A549 treated with GW870086 at 1 μM for 4 hours (cell line): ENCODE measurements around the gene ZFYVE1. TPM values are rescaled to one million over a fixed set of nuclear protein-coding genes. Genes with fewer than 3 reads are reported as not detected.

Source experiments
- total RNA-seq: library from RNA; stranded (reverse); fragments of 200-300 nt; extraction: Qiagen RNA extraction; gene quantifications from 5 replicates; pipeline ENCODE4 v1.2.3, GENCODE V29; 2022; ENCODE audit warnings: low read depth

The ZFYVE1 gene, protein sequence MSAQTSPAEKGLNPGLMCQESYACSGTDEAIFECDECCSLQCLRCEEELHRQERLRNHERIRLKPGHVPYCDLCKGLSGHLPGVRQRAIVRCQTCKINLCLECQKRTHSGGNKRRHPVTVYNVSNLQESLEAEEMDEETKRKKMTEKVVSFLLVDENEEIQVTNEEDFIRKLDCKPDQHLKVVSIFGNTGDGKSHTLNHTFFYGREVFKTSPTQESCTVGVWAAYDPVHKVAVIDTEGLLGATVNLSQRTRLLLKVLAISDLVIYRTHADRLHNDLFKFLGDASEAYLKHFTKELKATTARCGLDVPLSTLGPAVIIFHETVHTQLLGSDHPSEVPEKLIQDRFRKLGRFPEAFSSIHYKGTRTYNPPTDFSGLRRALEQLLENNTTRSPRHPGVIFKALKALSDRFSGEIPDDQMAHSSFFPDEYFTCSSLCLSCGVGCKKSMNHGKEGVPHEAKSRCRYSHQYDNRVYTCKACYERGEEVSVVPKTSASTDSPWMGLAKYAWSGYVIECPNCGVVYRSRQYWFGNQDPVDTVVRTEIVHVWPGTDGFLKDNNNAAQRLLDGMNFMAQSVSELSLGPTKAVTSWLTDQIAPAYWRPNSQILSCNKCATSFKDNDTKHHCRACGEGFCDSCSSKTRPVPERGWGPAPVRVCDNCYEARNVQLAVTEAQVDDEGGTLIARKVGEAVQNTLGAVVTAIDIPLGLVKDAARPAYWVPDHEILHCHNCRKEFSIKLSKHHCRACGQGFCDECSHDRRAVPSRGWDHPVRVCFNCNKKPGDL
- 8.6 to 9.7 TPM (median 8.8 TPM) in 5 replicates for total RNA-seq

DNA sequence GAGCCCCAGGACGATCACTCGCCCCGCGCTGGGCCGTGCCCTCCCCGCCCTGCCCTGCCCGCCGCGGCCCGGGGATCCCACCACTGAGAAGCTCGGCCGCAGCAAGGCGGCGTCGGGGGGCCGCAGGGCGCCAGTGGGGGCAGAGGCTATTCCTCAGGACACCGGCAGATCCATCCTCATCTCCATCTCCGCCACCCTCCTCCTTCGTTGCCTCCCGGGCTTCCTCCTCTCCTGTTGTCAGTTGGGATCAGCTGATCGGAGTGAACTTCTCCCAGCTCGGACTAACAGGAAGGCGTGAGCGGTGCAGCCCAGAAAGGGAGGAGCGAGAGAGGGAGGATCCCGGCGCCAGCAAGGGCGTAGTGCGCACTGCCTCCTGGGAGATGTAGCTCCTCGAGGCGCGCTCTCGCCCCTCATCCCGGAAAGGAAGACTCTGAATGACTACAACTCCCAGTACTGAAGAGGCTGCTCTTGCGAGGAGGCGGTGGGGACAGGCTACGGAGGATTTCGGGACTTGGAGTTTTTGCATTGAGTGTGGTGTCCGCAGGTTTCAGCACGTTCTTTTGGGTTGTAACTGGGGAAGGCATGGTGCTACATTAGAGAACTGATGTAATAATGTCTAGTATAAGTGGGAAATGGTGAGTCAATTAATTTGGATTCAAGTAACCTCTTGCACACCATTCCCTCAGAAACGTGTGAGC, at the start of gene ZFYVE1:
Gene ZFYVE1 (minus strand): TSS at position 262 of the 698 bp plus-strand sequence. CDS start 2,598 bp downstream, outside the sequence.

DNA sequence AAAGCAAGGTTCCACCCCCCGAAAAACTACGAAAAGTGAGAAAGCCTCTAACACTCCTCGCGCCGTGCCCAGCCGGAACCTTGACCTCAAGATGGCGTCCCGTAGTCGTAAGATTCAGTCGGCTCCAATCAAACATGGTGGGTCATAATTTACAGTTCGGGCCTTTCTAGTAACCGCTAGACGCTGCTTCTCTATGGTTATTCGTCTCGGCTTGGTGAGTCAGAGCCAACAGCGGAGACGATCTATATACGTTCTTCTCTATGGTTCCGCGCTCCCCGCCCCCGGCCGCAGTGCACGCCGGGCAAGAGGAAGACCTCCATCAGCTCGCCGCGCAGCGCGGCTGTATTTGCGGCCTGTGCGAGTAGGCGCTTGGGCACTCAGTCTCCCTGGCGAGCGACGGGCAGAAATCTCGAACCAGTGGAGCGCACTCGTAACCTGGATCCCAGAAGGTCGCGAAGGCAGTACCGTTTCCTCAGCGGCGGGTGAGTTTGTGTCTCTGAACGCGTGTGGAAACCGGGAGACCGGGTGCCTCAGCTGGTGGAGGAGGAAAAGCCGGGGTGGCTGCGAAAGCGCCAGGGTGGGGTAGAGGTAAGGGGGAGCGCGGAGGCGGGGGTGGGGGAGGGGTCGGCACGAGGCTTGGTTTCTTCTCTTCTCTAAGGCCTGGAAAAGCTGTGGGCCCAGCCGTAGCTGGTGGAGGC, 31.5 kb upstream of the ZFYVE1 start, which contains the start of gene RBM25:
Gene RBM25 (plus strand): TSS at position 311 of the 698 bp plus-strand sequence. CDS start 13,108 bp downstream, outside the sequence.

DNA sequence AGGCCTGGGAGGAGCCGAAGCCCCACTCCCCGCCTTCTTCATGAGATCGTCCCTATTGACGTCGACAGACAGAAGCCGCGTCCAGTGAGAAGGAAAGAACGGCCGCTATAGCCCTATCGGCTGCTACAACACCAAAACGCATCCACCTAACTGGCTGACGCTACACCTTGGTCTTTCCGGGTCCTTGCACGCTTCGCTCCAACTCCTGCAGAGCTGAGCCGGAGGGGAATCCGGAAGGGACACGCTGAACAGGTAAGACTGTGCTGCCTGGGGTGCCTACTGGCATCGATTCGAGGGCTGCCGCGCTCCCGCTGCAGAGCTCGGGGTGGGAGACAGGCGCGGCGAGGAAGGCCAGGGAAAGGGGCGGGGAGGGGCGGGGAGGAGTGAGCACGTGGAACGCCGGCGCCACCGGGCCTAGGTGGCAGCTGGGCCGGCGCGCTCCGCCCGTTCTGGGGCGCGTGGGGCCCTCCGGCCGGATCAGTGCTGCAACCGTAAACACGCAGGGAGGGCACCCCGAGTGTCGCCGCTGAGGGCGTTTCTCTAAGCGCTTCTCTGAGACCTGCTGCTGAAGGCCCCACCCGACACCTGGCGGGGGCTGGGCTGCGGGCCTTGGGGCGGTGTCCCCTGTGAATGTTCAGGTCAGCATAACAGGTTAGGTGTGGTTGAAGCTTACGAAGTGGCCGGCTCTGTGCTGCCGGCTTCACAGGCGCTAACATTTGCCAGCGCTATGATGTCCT, 100.4 kb downstream of the ZFYVE1 start, which contains the start of gene DCAF4:
Gene DCAF4 (plus strand): TSS at position 173 of the 737 bp plus-strand sequence. CDS start 11,515 bp downstream, outside the sequence.

Other genes starting within 250 kb of the ZFYVE1 start
- gene DPF3, start 133.0 kb downstream of the ZFYVE1 start, total RNA-seq: 0.05 to 0.30 TPM (median 0.15 TPM) in 4 of 5 replicates, not detected in the other
- gene DCAF4, start 100.6 kb downstream of the ZFYVE1 start, total RNA-seq: 24.5 to 28.1 TPM (median 25.3 TPM) in 5 replicates
- 49.9 to 59.4 TPM (median 56.5 TPM) in 5 replicates for gene RBM25, start 31.4 kb upstream of the ZFYVE1 start, total RNA-seq
- 61.1 to 64.3 TPM (median 63.5 TPM) in 5 replicates for gene PSEN1, start 109.4 kb upstream of the ZFYVE1 start, total RNA-seq
- 4.3 to 6.5 TPM (median 5.4 TPM) in 5 replicates for gene PAPLN, start 210.4 kb upstream of the ZFYVE1 start, total RNA-seq